ENCODE measurements around the gene MYH11.
"Not testable (repeated sequence)": the region's sequence is repeated elsewhere in the genome, so short reads cannot be mapped to it uniquely, and the experiment has no call there.

Gene MYH11

DNA sequence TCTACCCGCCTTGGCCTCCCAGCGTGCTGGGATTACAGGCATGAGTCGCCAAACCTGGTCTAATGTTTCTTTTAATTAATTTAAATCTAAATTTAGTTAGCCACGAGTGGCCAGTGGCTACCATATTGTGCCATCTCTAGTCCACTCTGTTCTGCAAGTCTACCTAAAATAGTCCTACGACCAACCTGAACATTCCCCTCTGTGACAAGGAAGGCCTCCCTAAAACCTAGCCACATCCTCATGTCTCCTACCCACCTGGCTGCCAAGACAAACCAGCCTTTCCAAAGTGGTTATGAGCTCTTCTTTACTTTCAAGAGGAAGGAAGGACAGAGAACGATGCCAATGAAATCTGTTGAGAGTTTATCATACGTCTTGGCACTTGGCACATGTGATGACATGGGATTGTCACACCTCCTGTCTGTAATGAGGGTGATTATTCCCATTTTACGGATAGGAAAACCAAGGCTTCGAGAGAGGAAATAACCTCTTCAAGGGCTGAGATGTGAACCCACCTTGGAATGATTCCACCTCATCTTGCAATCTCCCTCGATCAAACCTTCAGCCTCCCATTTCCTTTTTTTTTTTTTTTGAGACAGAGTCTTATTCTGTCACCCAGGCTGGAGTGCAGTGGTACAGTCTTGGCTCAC, 19.7 kb downstream of the MYH11 start:
- no peak for DNase-seq

DNA sequence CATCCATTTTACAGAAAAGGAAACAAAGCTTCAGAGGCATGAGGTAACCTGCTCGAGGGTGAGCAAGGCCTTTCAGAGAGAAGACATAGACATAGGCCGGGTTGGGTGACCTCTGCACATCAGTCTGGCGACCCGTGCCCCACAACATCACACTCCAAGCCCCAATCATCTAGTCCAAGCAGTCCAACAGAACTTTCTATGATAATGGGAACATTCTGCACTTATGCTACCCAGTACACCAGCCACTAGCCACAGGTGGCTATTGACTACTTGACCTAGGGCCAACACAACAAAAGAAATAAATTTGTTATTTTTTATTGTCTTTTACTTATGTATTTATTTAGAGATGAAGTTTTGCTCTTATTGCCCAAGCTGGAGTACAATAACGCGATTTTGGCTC, 20.8 kb downstream of the MYH11 start:
- DNase-seq = no peak

- no peak for DNase-seq
These were observed 21.5 kb downstream of the MYH11 start for GRCh38 chr16:15835136-15835878.

DNA sequence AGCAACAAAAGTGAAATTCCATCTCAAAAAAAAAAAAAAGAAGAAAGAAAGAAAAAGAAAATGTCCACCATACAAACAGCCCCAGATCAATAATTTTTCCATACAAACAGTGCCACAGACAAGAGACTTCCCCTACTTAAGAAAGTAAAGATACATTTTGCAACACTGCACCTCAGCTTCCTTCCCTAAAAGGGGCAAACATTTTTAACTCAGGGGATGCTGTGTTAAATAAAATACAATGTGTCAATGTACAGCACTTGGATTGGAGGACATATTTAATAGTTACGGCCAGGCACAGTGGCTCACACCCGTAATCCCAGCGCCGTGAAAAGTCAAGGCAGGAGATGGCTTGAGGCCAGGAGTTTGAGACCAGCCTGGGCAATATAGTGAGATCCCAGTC, 22.3 kb downstream of the MYH11 start:
- no peak for DNase-seq

- DNase-seq = no peak
These were observed 23.3 kb downstream of the MYH11 start for GRCh38 chr16:15833541-15833940.

- no peak for DNase-seq
These were observed 24.6 kb downstream of the MYH11 start for GRCh38 chr16:15832241-15832640.

GRCh38 chr16:15830832-15831451, 25.9 kb downstream of the MYH11 start:
- no peak for DNase-seq

DNA sequence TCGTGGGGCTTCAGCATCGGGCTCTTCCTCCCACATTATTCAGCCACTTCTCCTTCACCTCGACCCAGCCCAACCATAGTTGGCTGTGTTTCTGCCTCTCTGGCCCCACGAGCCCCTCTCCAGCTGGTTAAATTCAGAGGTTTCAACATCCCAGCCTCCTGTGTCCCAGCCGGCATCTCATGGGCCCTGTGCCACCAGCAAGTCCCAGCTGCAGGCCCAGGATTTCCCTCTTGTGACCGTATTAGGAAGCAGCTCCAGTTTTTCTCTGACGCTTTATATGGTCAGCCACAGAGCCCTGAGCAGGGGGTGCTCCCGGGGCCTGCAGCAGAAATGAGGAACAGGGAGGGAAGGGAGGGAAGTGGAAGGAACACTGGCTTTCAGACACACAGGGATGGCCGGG, 27.4 kb downstream of the MYH11 start:
- no peak for DNase-seq

DNA sequence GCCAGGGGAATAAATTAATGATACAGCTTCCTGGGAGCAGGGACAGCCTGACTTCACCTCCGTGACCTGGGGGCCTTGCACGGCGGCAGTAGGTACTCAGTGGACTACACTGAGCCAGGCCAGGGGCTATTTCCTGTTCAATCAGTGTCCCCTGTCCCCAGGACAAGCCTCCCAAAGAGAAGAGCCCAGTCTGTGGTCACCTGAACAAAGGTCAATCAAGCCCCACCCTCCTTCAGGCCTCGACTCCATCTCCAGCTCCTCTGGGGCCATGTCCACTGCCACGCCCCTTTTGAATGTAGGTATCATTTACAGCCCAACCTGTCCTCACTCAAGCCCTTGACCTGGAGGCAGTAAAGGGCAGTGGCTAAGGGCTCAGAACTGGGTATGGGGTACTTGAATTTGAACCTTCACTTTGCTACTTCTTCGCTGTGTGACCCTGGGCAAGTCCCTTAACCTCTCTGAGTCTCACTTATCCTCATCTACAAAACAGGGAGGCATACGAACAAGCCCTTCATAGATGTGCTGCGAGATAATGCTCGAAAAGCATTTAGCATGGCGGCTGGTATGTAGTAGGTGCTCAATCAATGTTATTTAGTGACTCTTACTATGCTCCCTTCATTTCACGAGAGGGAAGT, 29.0 kb downstream of the MYH11 start:
- no peak for DNase-seq

- DNase-seq = no peak
These were observed 29.5 kb downstream of the MYH11 start for GRCh38 chr16:15827299-15827698.

DNA sequence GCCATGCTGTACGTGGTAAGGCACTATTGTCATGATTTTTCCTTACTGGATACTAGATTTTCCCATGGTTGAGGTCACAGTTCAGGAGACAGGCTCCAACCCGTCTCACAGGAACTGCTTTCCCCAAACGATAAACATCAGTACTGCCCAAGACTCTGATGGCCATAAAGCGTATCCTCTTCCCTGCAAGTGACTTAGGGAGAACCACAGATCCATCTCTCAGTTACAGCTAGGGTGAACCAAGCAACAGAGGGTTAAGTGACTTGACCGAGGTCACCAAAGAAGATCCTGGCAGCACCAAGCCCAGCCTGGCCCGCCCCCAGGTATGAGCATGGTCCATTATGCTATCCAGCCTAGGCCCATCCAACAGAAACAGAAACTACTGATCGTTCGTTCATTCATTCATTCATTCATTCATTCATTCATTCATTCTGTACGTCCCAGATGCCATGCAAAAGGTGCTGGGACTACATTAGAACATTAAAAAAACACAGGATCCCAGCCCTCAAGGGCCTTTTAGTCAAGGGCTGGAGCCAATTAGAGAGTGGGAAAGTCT, 31.0 kb downstream of the MYH11 start:
- DNase-seq = no peak

DNA sequence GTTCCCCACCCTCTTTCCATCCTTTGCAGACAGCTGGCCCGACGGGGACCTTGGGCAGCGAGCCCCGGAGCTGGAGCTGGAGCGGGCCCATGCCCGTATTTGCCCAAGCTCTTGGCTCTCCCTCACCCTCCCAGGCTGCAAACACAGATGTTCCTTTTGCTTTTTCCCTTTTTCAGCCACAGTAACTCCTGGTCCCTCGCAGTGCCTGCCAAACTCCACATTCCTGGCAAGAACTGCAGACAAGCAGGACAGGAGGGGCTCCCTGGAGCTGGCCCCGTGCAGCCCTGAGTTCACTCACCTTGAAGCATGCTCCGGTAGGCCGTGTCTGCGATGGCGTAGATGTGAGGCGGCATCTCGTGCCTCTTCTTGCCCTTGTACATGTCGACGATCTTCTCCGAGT, 33.9 kb downstream of the MYH11 start:
- no peak for DNase-seq

- DNase-seq = no peak
These were observed 36.0 kb downstream of the MYH11 start for GRCh38 chr16:15820837-15821236.

- DNase-seq = no peak
These were observed 37.8 kb downstream of the MYH11 start for GRCh38 chr16:15819046-15819445.

DNA sequence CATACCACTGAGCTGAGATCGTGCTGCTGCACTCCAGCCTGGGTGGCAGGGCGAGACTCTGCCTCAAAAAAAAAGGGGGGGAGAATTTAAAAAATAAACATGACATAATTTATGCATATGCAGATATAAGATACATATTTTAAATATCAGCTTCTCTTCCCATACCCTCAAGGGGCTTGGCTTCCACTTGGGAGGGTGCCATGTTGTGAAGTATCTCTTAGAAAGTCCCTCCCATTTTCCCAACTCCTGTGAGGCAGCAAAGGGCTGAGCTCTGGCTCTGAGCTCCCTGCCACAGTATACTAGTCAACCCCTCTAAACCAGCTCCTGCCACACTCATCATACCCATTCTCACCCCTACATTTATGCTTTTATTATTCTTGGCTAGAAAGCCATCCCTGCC, 39.4 kb downstream of the MYH11 start:
- no peak for DNase-seq

GRCh38 chr16:15816228-15816627, 40.6 kb downstream of the MYH11 start:
- DNase-seq = no peak

GRCh38 chr16:15812401-15812750, 44.5 kb downstream of the MYH11 start:
- not testable (repeated sequence) for DNase-seq

- DNase-seq = no peak
These were observed 45.1 kb downstream of the MYH11 start for GRCh38 chr16:15811481-15812400.

DNA sequence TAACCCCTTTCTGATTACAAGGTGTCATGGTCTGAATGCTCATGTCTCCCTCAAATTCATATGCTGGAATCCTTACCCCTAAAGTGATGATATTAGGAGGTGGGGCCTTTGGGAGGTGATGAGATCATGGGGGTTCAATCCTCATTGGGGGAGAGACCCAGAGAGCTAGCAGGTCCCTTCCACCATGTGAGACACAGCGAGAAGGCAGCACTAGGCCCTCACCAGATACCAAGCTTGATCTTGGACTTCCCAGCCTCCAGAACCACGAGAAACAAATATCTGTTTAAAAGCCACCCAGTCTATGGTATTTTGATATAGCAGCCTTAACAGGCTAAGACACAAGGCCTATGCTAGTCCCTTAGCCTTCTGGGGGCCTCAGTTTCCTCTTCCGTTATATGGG, 45.9 kb downstream of the MYH11 start:
- no peak for DNase-seq

GRCh38 chr16:15810411-15810810, 46.4 kb downstream of the MYH11 start:
- no peak for DNase-seq

GRCh38 chr16:15809297-15809696, 47.5 kb downstream of the MYH11 start:
- DNase-seq = not testable (repeated sequence)

DNA sequence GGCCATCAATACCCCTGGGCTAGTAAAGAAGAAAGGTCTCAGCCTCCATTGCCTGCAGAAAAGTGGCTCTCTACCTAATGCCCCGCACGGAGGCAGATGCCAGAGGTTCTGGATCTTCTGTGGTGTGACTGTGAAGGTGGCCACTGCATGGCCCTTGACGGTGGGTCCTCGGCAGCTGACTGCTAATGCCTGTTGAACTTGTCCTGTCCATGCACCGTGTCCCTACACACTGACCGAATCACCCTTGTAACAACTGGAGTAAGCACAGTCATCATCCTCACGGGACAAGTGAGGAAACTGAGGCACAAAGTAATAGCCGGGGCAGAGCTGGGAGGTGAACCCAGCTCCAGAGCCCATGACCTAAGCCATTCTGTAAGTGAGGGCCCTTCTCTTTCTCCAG, 48.8 kb downstream of the MYH11 start:
- no peak for DNase-seq

GRCh38 chr16:15807603-15808009, 49.2 kb downstream of the MYH11 start:
- DNase-seq = no peak
